Mesenchymal stem cell (in vitro differentiated cells and primary cell): ENCODE measurements around the gene CTSD.

Experiments used
- DNase-seq: peaks from one replicate; pipeline ENCODE4 v3.0.0-alpha.2; 2013
- H2AFZ ChIP-seq: one replicate; pipeline ENCODE4 v1.6.1; 2013; ENCODE audit warnings: low read depth, mild to moderate bottlenecking, control low read depth, inconsistent platforms, low read length, moderate library complexity
- H2AK5ac ChIP-seq: 2 replicates; pipeline ENCODE4 v1.6.1; 2013; ENCODE audit warnings: low read length, moderate library complexity, mild to moderate bottlenecking, inconsistent platforms; ENCODE audit not compliant: severe bottlenecking
- H2BK120ac ChIP-seq: one replicate; pipeline ENCODE4 v1.6.1; 2013; ENCODE audit warnings: low read depth, mild to moderate bottlenecking, inconsistent platforms, low read length, moderate library complexity
- H2BK12ac ChIP-seq, 2 experiments: one replicate each; pipeline ENCODE4 v1.6.1; 2013; ENCODE audit warnings: inconsistent platforms in 2 of 2, low read length in 2 of 2, mild to moderate bottlenecking in 2 of 2, moderate library complexity in 2 of 2, control low read depth in 1 of 2
- H2BK15ac ChIP-seq: one replicate; pipeline ENCODE4 v1.6.1; 2013; ENCODE audit warnings: mild to moderate bottlenecking, low read depth, inconsistent platforms; ENCODE audit not compliant: poor library complexity, severe bottlenecking
- H2BK5ac ChIP-seq: 2 replicates; pipeline ENCODE4 v1.6.1; 2013; ENCODE audit warnings: low read depth, mild to moderate bottlenecking, low read length, control low read depth, inconsistent platforms; ENCODE audit not compliant: poor library complexity, severe bottlenecking
- H3K14ac ChIP-seq, 2 experiments: one replicate each; pipeline ENCODE4 v1.6.1; 2013; ENCODE audit warnings: inconsistent platforms in 2 of 2, low read length in 2 of 2, control low read depth in 1 of 2, mild to moderate bottlenecking in 1 of 2, moderate library complexity in 1 of 2
- H3K18ac ChIP-seq, 2 experiments: one replicate each; pipeline ENCODE4 v1.6.1; 2013; ENCODE audit warnings: inconsistent platforms in 2 of 2, low read length in 2 of 2, control low read depth in 1 of 2, low read depth in 1 of 2, mild to moderate bottlenecking in 1 of 2
- H3K23ac ChIP-seq, 2 experiments: one replicate each; pipeline ENCODE4 v1.6.1; 2013; ENCODE audit warnings: inconsistent platforms in 2 of 2, low read length in 2 of 2, mild to moderate bottlenecking in 2 of 2, moderate library complexity in 2 of 2, control low read depth in 1 of 2
- H3K27ac ChIP-seq: 2 replicates; pipeline ENCODE4 v1.5.1; 2013; ENCODE audit warnings: mild to moderate bottlenecking, moderate library complexity, low read length, control low read depth, inconsistent platforms; ENCODE audit not compliant: poor library complexity, severe bottlenecking
- H3K27me3 ChIP-seq, 2 experiments: 2 replicates each; pipeline versions ENCODE4 v1.6.1 to v1.7.0; 2013; ENCODE audit warnings: low read length in 2 of 2, mild to moderate bottlenecking in 2 of 2, moderate library complexity in 2 of 2, control low read depth in 1 of 2, inconsistent platforms in 1 of 2; ENCODE audit not compliant: control insufficient read depth in 1 of 2, insufficient read depth in 1 of 2
- H3K36me3 ChIP-seq, 2 experiments: 2 replicates each; pipeline versions ENCODE4 v1.6.1 to v1.7.0; 2013; ENCODE audit warnings: low read length in 2 of 2, control low read depth in 1 of 2, inconsistent platforms in 1 of 2, low read depth in 1 of 2, mild to moderate bottlenecking in 1 of 2; ENCODE audit not compliant: insufficient read depth in 2 of 2, control insufficient read depth in 1 of 2
- H3K4ac ChIP-seq, 2 experiments: one replicate each; pipeline ENCODE4 v1.6.1; 2013; ENCODE audit warnings: inconsistent platforms in 2 of 2, low read length in 2 of 2, mild to moderate bottlenecking in 2 of 2, moderate library complexity in 2 of 2, control low read depth in 1 of 2, low read depth in 1 of 2
- H3K4me1 ChIP-seq: 2 replicates; pipeline ENCODE4 v1.6.1; 2013; ENCODE audit warnings: low read depth, low read length, control low read depth; ENCODE audit not compliant: control insufficient read depth, insufficient read depth
- H3K4me2 ChIP-seq: 2 replicates; pipeline ENCODE4 v1.6.1; 2013; ENCODE audit warnings: low read length, mild to moderate bottlenecking, inconsistent platforms; ENCODE audit not compliant: poor library complexity, severe bottlenecking
- H3K4me3 ChIP-seq, 2 experiments: 2 replicates each; pipeline versions ENCODE4 v1.5.1 to v1.7.0; 2013; ENCODE audit warnings: low read length in 2 of 2, mild to moderate bottlenecking in 2 of 2, control low read depth in 1 of 2, low read depth in 1 of 2; ENCODE audit not compliant: insufficient read depth in 1 of 2
- H3K79me1 ChIP-seq: replicated peaks from 2 replicates; pipeline ENCODE4 v1.6.1; 2013; ENCODE audit warnings: mild to moderate bottlenecking, control low read depth, low read length, inconsistent platforms; ENCODE audit not compliant: poor library complexity, severe bottlenecking
- H3K9ac ChIP-seq: 2 replicates; pipeline ENCODE4 v1.7.0; 2013; ENCODE audit warnings: mild to moderate bottlenecking, low read length, moderate library complexity
- H3K9me3 ChIP-seq: 2 replicates; pipeline ENCODE4 v1.7.0; 2013; ENCODE audit warnings: mild to moderate bottlenecking, low read length; ENCODE audit not compliant: control insufficient read depth
- H4K8ac ChIP-seq: one replicate; pipeline ENCODE4 v1.6.1; 2013; ENCODE audit warnings: inconsistent platforms, mild to moderate bottlenecking, low read length, moderate library complexity
- H4K91ac ChIP-seq: one replicate; pipeline ENCODE4 v1.6.1; 2013; ENCODE audit warnings: mild to moderate bottlenecking, low read length, inconsistent platforms
- WGBS: methylation state at CpG from one replicate; pipeline ENCODE4 v1.1.7; 2013; ENCODE audit warnings: mixed read lengths; 5-methylcytosine and 5-hydroxymethylcytosine counted together

CTSD gene

DNA sequence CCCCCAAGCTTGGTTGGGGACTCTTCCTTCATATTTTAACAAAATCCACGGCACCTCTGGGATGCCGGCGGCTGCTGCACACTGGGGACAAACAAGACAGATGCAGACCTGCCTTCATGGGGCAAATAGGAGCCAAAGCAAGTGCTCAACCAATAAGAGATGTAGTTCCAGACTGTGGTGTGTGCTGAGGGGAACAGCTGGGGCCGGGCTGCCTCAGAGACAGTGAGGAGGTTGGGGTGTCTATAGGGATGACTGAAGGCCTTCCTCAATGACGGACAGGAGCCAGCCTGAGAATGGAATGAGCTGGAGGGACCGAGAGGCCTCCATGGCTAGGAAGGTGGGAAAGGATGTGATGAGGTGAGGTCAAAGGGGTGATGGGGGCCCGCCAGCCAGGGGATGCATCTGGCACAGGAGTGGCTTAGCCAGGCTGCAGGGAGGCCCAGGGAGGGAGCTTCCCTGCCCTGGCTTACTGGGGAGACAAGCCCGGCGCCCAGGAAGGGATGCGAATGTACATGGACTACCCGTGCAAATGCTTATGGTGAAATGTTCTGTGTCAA lies 10.3 kb upstream of the CTSD start:
- H2BK15ac ChIP-seq = no peak overlapping the region
- H3K4ac ChIP-seq = peak overlapping the region in 1 of 2 experiments; percentile 92
- 97% methylated on average over 11 of the region's 11 CpGs for WGBS
- no peak overlapping the region for H4K8ac ChIP-seq
- H3K4me1 ChIP-seq = peaks cover 33% of the 10 kb centered on the region
- H2BK5ac ChIP-seq = no peak overlapping the region
- H4K91ac ChIP-seq = peak overlapping the region; percentile 5
- H2BK120ac ChIP-seq = no peak overlapping the region
- H2BK12ac ChIP-seq = peak overlapping the region in 1 of 2 experiments; percentile 100
- no peaks in the 10 kb centered on the region for H3K9me3 ChIP-seq
- no peak overlapping the region for H3K4me2 ChIP-seq
- H3K4me3 ChIP-seq = no peak overlapping the region
- H3K79me1 ChIP-seq = no peaks in the 10 kb centered on the region
- H3K27ac ChIP-seq = no peak overlapping the region
- H3K9ac ChIP-seq = no peak overlapping the region
- H3K23ac ChIP-seq = no peak overlapping the region
- DNase-seq = no peak
- H3K14ac ChIP-seq = peak overlapping the region in 1 of 2 experiments; percentile 76
- peaks cover 0 to 7% of the 10 kb centered on the region in 2 experiments for H3K27me3 ChIP-seq
- no peak overlapping the region for H2AFZ ChIP-seq
- H3K36me3 ChIP-seq = no peaks in the 10 kb centered on the region
- H2AK5ac ChIP-seq = peak overlapping the region; percentile 58
- H3K18ac ChIP-seq = peak overlapping the region in 1 of 2 experiments; percentile 96

DNA sequence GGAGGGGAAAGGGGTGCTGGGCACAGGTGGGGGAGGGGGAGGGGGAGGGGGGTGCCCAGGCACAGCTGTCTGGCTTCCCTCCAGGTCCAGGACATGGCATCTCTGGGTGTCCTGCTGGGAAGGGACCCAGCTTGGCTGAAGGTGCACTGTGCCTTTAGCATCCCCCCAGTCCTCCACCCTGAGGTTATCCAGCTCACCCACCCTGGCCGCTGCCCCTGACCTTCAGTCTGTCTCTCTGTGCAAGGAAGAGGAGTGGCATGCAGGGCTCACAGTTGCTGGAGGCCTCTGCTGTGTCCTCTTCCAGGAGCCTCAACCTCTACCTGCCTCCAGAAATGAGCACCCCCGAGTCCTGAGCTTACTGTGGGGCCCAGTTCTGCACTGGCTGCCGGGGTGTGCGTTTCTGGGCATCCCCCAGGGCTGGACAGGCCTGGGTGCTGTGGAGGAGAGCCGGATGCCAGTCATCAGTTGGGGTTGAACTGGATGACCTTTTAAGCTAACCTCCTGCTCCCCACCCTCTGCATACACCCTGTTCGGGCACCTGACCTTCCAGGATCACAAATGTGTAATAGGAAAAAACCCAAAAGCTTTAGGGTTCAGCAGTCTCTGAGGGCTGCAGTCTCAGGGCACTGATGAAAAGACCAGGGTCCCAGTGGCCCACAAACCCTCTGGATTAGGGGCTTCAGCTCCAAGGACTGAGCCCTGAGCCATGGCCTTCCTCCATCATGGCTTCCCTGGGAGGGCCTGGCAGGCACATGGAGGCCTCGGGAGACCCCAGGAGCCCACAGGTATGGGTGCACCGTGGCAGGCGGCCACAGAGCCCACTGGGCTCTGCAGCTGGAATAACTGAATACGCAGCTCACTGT lies 9.6 kb upstream of the CTSD start:
- Histone ChIP-seq H3K79me1 (no peaks in the 10 kb centered on the region), H4K8ac (peak overlapping the region; percentile 78), H3K4me3 (no peak overlapping the region), H3K14ac (peak overlapping the region in 1 of 2 experiments; percentile 97), H2BK120ac (peak overlapping the region; percentile 89), H2BK15ac (peak overlapping the region; percentile 71), H4K91ac (peak overlapping the region; percentile 94), H3K4ac (peak overlapping the region; percentile 92 to 95), H3K36me3 (no peaks in the 10 kb centered on the region), H2AFZ (no peak overlapping the region), H3K9me3 (no peaks in the 10 kb centered on the region), H3K27ac (peak overlapping the region; percentile 51), H2BK5ac (peak overlapping the region; percentile 75), H2AK5ac (peak overlapping the region; percentile 58), H3K23ac (peak overlapping the region in 1 of 2 experiments; percentile 37), H3K9ac (peak overlapping the region; percentile 26), H3K4me1 (peaks cover 31% of the 10 kb centered on the region), H3K4me2 (no peak overlapping the region), H3K18ac (peak overlapping the region; percentile 85 to 96), H3K27me3 (peaks cover 0 to 3% of the 10 kb centered on the region in 2 experiments), H2BK12ac (peak overlapping the region; percentile 65 to 100)
- DNase-seq = no peak
- WGBS = 90% methylated on average over 10 of the region's 10 CpGs

DNA sequence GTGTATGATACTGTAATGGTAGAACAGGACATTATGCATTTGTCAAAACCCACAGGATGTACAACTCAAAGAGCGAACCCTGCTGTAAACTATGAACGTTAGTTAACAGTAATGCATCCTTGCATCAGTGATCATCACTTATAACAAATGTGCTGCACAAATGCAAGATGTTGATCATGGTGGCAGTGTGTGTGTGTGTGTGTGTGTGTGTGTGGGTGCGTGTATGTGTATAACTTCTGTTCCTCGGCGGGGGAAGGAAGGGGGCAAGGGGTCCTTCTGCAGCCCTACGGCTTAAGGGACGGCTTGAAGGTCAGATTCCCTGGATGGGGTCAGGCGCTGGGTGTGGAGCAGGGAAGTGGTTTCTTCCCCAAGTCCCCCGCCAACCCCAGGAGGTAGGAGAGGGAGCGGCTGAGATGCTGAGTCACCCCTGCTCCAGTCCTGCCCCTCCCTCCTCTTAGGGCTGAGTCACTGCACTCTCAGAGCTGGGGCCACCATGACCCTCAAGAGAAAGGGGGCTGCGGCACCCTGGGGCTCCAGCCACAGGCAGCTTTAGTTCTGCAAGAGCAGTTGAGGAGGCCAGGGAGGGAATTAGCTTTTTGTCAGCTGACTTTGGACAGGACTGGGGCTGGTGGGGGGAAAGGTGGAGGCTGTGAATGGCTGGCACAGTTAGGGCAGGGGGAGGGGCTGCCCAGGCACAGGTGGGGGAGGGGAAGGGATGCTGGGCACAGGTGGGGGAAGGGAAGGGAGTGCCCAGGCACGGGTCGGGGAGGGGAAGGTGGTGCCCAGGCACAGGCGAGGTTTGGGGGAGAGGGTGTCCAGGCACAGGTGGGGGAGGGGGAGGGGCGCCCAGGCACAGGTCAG lies 8.8 kb upstream of the CTSD start:
- Histone ChIP-seq H4K91ac (peak overlapping the region; percentile 88), H3K4ac (peak overlapping the region; percentile 64 to 90), H2BK120ac (peak overlapping the region; percentile 89), H2BK12ac (peak overlapping the region; percentile 85 to 93), H3K23ac (no peak overlapping the region), H3K9ac (peak overlapping the region; percentile 70), H3K9me3 (no peaks in the 10 kb centered on the region), H3K36me3 (no peaks in the 10 kb centered on the region), H3K4me1 (peaks cover 31% of the 10 kb centered on the region), H3K14ac (no peak overlapping the region), H3K18ac (peak overlapping the region; percentile 87 to 90), H3K4me3 (peak overlapping the region in 1 of 2 experiments; percentile 12), H2AK5ac (no peak overlapping the region), H3K27ac (peak overlapping the region; percentile 92), H3K79me1 (no peaks in the 10 kb centered on the region), H3K4me2 (peak overlapping the region; percentile 53), H2BK5ac (no peak overlapping the region), H4K8ac (peak overlapping the region; percentile 85), H2BK15ac (peak overlapping the region; percentile 45), H2AFZ (peak overlapping the region; percentile 48), H3K27me3 (no peaks in the 10 kb centered on the region)
- DNase-seq = peak; percentile 97
- 14% methylated on average over 9 of the region's 15 CpGs for WGBS
